CD4-positive, alpha-beta T cell (primary cell): ENCODE data around the gene NR2C2AP. TPM values are rescaled to one million over a fixed set of nuclear protein-coding genes. Genes with fewer than 3 reads are reported as not detected.
"Not testable (repeated sequence)": the region's sequence is repeated elsewhere in the genome, so short reads cannot be mapped to it uniquely, and the experiment has no call there.

ENCODE experiments used
- ATAC-seq: fragments of 200-7000 bp; cut with Tn5 transposase; one replicate; pipeline ENCODE4 v1.10.0; 2022; ENCODE audit warnings: mild to moderate bottlenecking; ENCODE audit not compliant: poor library complexity
- CTCF ChIA-PET: fragments of 350-600 bp; sonication (Branson Sonifier 250); formaldehyde crosslinking; loops from one replicate; lab custom pipeline; 2021; ENCODE audit warnings: antibody characterized with exemption, inconsistent platforms; lab: Charles Lee
- POLR2A ChIA-PET: fragments of 350-600 bp; sonication (Branson Sonifier 250); formaldehyde crosslinking; loops from one replicate; lab custom pipeline; 2021; ENCODE audit warnings: antibody characterized with exemption, inconsistent platforms; lab: Charles Lee
- DNase-seq, 14 experiments: peaks; one replicate each; pipeline ENCODE4 v3.0.0-alpha.2; 2013 to 2020; ENCODE audit warnings: mixed read lengths in 2 of 14
- H3K27ac ChIP-seq, 2 donors: one replicate each; pipeline versions ENCODE4 v1.5.1 to v1.7.0; 2013; ENCODE audit warnings: low read length in 2 of 2, low read depth in 1 of 2, mild to moderate bottlenecking in 1 of 2
- H3K27me3 ChIP-seq, 2 experiments: 1 replicate in 1 of 2; 2 replicates in 1 of 2; pipeline versions ENCODE4 v1.6.1 to v1.7.0; 2013; ENCODE audit warnings: low read length in 2 of 2, control low read depth in 1 of 2, mild to moderate bottlenecking in 1 of 2, moderate library complexity in 1 of 2; ENCODE audit not compliant: insufficient read depth in 2 of 2, control insufficient read depth in 1 of 2
- H3K36me3 ChIP-seq: one replicate; pipeline ENCODE4 v1.6.1; 2013; ENCODE audit warnings: low read length, control low read depth; ENCODE audit not compliant: insufficient read depth
- H3K4me1 ChIP-seq: one replicate; pipeline ENCODE4 v1.6.1; 2013; ENCODE audit warnings: low read length, control low read depth; ENCODE audit not compliant: insufficient read depth
- H3K4me3 ChIP-seq: one replicate; pipeline ENCODE4 v1.5.1; 2013; ENCODE audit warnings: mild to moderate bottlenecking, low read length, moderate library complexity
- H3K9me3 ChIP-seq, 2 experiments: 1 replicate in 1 of 2; 2 replicates in 1 of 2; pipeline versions ENCODE4 v1.6.1 to v1.7.0; 2013; ENCODE audit warnings: low read length in 2 of 2, mild to moderate bottlenecking in 2 of 2, control low read depth in 1 of 2, moderate library complexity in 1 of 2; ENCODE audit not compliant: control insufficient read depth in 1 of 2, insufficient read depth in 1 of 2
- H3K27ac Mint-ChIP-seq: one replicate; pipeline ENCODE4 v1.8.0; 2020; ENCODE audit warnings: mixed read lengths
- H3K27me3 Mint-ChIP-seq: one replicate; pipeline ENCODE4 v1.8.0; 2021; ENCODE audit warnings: mixed read lengths
- H3K36me3 Mint-ChIP-seq: one replicate; pipeline ENCODE4 v1.8.0; 2021; ENCODE audit warnings: low read depth, mixed read lengths
- H3K4me1 Mint-ChIP-seq: one replicate; pipeline ENCODE4 v1.8.0; 2021; ENCODE audit warnings: low read depth, mixed read lengths
- H3K4me3 Mint-ChIP-seq: one replicate; pipeline ENCODE4 v1.8.0; 2020; ENCODE audit warnings: mild to moderate bottlenecking, mixed read lengths
- H3K9me3 Mint-ChIP-seq: one replicate; pipeline ENCODE4 v1.8.0; 2020; ENCODE audit warnings: mixed read lengths
- CTCF ChIP-seq: fragments of 200-600 bp; IDR thresholded peaks from one replicate; pipeline ENCODE4 v1.8.0; 2022; ENCODE audit warnings: antibody characterized with exemption, mild to moderate bottlenecking
- intact Hi-C, 2 experiments: fragments of 100-400 bp; cut with DNase I in 1 of 2; cut with micrococcal nuclease in 1 of 2; formaldehyde crosslinking; loops; one replicate each; pipeline versions ENCODE4 v1.15.1 to v1.9.0; 2023 to 2025; cut with DNase I, micrococcal nuclease
- total RNA-seq, 174 experiments: library from RNA in 2 of 174; stranded (reverse) in 2 of 174; gene quantifications; one replicate each; pipeline ENCODE4 v1.2.3 and lab custom pipeline; 2021 to 2026

NR2C2AP gene
- total RNA-seq, 2 experiments from 2014 or later: 10.5 to 11.5 TPM

DNA sequence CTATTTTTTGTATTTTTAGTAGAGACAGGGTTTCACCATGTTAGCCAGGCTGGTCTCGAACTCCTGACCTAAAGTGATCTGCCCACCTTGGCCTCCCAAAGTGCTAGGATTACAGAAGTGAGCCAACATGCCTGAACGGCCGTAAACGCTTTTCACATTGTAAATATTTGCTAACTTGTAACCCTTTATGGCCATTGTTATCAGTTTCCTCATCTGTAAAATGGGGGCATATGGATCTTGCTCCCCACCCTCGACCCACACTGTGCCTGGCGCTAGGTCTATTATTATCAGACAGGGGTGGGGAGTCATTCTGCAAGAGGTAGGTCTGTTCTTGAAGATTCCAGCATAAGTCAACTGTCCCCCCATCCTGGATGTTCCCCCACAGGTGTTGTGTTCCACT, 20.4 kb upstream of the NR2C2AP start:
- peaks cover 20% of the 10 kb centered on the region for H3K27me3 Mint-ChIP-seq
- Histone ChIP-seq H3K36me3 (no peaks in the 10 kb centered on the region), H3K27ac (no peak overlapping the region), H3K4me1 (peaks cover 11% of the 10 kb centered on the region), H3K27me3 (peaks cover 7 to 9% of the 10 kb centered on the region in 2 experiments), H3K4me3 (no peak overlapping the region), H3K9me3 (peaks cover 0 to 4% of the 10 kb centered on the region in 2 experiments)
- POLR2A ChIA-PET: interaction anchor here (1.0 kb wide), 1 partner anchor 20 kb away, joined by 3 read pairs; the partner anchor contains the start of gene NR2C2AP
- no peak for DNase-seq
- H3K9me3 Mint-ChIP-seq: no peaks in the 10 kb centered on the region
- no peaks in the 10 kb centered on the region for H3K4me1 Mint-ChIP-seq
- no peak overlapping the region for H3K4me3 Mint-ChIP-seq
- intact Hi-C loops: no loop called here
- no peak overlapping the region for H3K27ac Mint-ChIP-seq
- TF ChIP-seq CTCF: no peak
- H3K36me3 Mint-ChIP-seq: no peaks in the 10 kb centered on the region
- CTCF ChIA-PET: interaction anchor here (2.7 kb wide), 1 partner anchor 78 kb away, joined by 15 read pairs; no protein-coding TSS in a partner anchor
- ATAC-seq: no peak

DNA sequence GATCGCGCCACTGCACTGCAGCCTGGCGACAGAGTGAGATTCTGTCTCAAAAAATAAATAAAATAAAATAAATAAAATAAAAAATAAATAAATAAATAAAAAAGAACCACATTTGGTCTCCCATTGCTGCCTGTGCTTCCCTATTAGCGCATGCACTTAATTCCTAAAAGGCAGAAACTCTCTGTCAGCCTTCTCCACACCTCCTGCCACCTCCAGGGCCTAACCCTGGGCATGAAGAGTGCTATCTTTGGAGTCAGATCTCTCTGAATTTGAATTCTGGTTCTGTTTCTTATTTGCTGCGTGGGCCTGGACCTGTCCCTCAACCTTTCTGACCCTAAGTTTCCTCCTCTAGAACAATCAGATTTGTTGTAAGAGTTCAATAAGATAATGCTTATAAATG, 19.8 kb upstream of the NR2C2AP start:
- ATAC-seq (no peak), DNase-seq (no peak)
- POLR2A ChIA-PET: no interaction called here
- H3K9me3 ChIP-seq: peaks cover 0 to 4% of the 10 kb centered on the region in 2 experiments
- no peak for TF ChIP-seq CTCF
- peaks cover 14% of the 10 kb centered on the region for H3K27me3 Mint-ChIP-seq
- no peaks in the 10 kb centered on the region for H3K36me3 Mint-ChIP-seq
- H3K9me3 Mint-ChIP-seq: no peaks in the 10 kb centered on the region
- no peak overlapping the region for H3K27ac ChIP-seq
- H3K27ac Mint-ChIP-seq: no peak overlapping the region
- H3K4me3 Mint-ChIP-seq: no peak overlapping the region
- intact Hi-C loops: no loop called here
- no peaks in the 10 kb centered on the region for H3K4me1 Mint-ChIP-seq
- H3K36me3 ChIP-seq: no peaks in the 10 kb centered on the region
- peaks cover 11% of the 10 kb centered on the region for H3K4me1 ChIP-seq
- CTCF ChIA-PET: no interaction called here
- H3K27me3 ChIP-seq: peaks cover 7 to 9% of the 10 kb centered on the region in 2 experiments
- no peak overlapping the region for H3K4me3 ChIP-seq

- H3K4me1 ChIP-seq: peaks cover 11% of the 10 kb centered on the region
- peaks cover 24% of the 10 kb centered on the region for H3K27me3 Mint-ChIP-seq
- H3K36me3 ChIP-seq, H3K4me1 Mint-ChIP-seq, H3K27ac Mint-ChIP-seq, H3K4me3 ChIP-seq, H3K36me3 Mint-ChIP-seq, ATAC-seq, DNase-seq, POLR2A ChIA-PET, H3K9me3 ChIP-seq, H3K27ac ChIP-seq, H3K9me3 Mint-ChIP-seq, CTCF ChIA-PET, H3K4me3 Mint-ChIP-seq, intact Hi-C loops: not testable (repeated sequence)
- peaks cover 13 to 17% of the 10 kb centered on the region in 2 experiments for H3K27me3 ChIP-seq
These were observed 17.8 kb upstream of the NR2C2AP start for GRCh38 chr19:19221000-19221399.

DNA sequence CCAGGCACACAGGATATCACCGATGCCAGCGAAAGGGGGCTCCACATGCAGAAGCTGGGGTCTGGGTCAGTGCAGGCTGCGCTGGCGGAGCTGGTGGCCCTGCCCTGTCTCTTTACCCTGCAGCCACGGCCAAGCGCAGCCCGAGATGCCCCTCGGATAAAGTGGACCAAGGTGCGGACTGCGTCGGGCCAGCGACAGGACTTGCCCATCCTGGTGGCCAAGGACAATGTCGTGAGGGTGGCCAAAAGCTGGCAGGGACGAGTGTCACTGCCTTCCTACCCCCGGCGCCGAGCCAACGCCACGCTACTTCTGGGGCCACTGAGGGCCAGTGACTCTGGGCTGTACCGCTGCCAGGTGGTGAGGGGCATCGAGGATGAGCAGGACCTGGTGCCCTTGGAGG, 15.7 kb upstream of the NR2C2AP start:
- Mint-ChIP-seq H3K27me3 (peaks cover 36% of the 10 kb centered on the region), H3K4me3 (no peak overlapping the region), H3K36me3 (no peaks in the 10 kb centered on the region), H3K27ac (no peak overlapping the region), H3K4me1 (no peaks in the 10 kb centered on the region), H3K9me3 (no peaks in the 10 kb centered on the region)
- H3K4me1 ChIP-seq: no peaks in the 10 kb centered on the region
- ChIA-PET CTCF (no interaction called here), POLR2A (no interaction called here)
- H3K36me3 ChIP-seq: no peaks in the 10 kb centered on the region
- H3K27me3 ChIP-seq: peaks cover 24 to 27% of the 10 kb centered on the region in 2 experiments
- ATAC-seq (no peak), DNase-seq (no peak)
- no peak overlapping the region for H3K27ac ChIP-seq
- H3K9me3 ChIP-seq: peaks cover 0 to 19% of the 10 kb centered on the region in 2 experiments
- TF ChIP-seq CTCF: no peak
- H3K4me3 ChIP-seq: no peak overlapping the region
- intact Hi-C loops: no loop called here
